NT2/D1 (cell line): ENCODE results near the gene HMGB1.

Experiments used
- DNase-seq: peaks from one replicate; pipeline ENCODE4 v3.0.0-alpha.2; 2011; ENCODE audit warnings: low read depth, low spot score
- H3K27me3 ChIP-seq: 2 replicates; pipeline ENCODE4 v1.6.0; 2011; ENCODE audit warnings: mild to moderate bottlenecking; ENCODE audit not compliant: insufficient read length, insufficient read depth
- H3K36me3 ChIP-seq: 2 replicates; pipeline ENCODE4 v1.6.1; 2011; ENCODE audit warnings: mild to moderate bottlenecking, low read length, mixed read lengths; ENCODE audit not compliant: insufficient read depth, insufficient read length
- H3K4me1 ChIP-seq: 2 replicates; pipeline ENCODE4 v1.5.1; 2011; ENCODE audit not compliant: insufficient read depth, insufficient read length
- H3K4me3 ChIP-seq: 2 replicates; pipeline ENCODE4 v1.5.1; 2011; ENCODE audit warnings: low read depth; ENCODE audit not compliant: insufficient read length
- H3K9ac ChIP-seq: 2 replicates; pipeline ENCODE4 v1.6.0; 2011; ENCODE audit warnings: low read depth; ENCODE audit not compliant: insufficient read length
- H3K9me3 ChIP-seq: 2 replicates; pipeline ENCODE4 v1.5.1; 2011; ENCODE audit warnings: mild to moderate bottlenecking, low read length; ENCODE audit not compliant: insufficient read depth
- SUZ12 ChIP-seq: IDR thresholded peaks from 2 replicates; pipeline ENCODE4 v1.6.1; 2011; ENCODE audit not compliant: insufficient read length, insufficient read depth; ENCODE audit errors: extremely low read depth
- YY1 ChIP-seq: IDR thresholded peaks from 2 replicates; pipeline ENCODE4 v1.6.1; 2011; ENCODE audit not compliant: insufficient read length, insufficient read depth
- ZNF274 ChIP-seq: IDR thresholded peaks from 2 replicates; pipeline ENCODE4 v1.6.1; 2011; ENCODE audit warnings: mild to moderate bottlenecking, low read depth, low read length

HMGB1 gene

GRCh38 chr13:30416471-30416870 is 49.3 kb downstream of the HMGB1 start:
- Histone ChIP-seq H3K36me3 (no peaks in the 10 kb centered on the region), H3K27me3 (peaks cover 8% of the 10 kb centered on the region), H3K4me3 (no peak overlapping the region), H3K9ac (no peak overlapping the region), H3K9me3 (no peaks in the 10 kb centered on the region), H3K4me1 (peaks cover 3% of the 10 kb centered on the region)
- DNase-seq = no peak
- TF ChIP-seq ZNF274 (no peak), YY1 (no peak), SUZ12 (no peak)

DNA sequence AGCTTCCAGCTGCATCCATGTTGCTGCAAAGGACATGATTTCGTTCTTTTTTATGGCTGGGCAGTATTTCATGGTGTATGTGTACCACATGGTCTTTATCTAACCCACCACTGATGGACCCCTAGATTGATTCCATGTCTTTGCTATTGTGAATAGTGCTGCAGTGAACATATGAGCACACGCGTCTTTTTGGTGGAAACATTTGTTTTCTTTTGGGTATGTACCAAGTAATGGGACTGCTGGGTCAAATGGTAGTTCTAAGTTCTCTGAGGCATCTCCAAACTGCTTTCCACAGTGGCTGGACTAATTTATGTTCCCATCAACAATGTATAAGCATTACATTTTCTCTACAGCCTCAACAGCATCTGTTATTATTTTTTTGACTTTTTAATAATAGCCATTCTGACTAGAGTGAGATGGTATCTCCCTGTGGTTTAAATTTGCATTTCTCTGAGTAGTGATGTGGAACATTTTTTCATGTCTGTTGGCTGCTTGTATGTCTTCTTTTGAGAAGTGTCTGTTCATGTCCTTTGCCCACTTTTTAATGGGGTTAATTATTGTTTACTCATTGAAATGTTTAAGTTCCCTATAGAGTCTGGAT is 50.2 kb downstream of the HMGB1 start:
- DNase-seq = no peak
- peaks cover 4% of the 10 kb centered on the region for H3K27me3 ChIP-seq
- H3K4me1 ChIP-seq = peaks cover 2% of the 10 kb centered on the region
- no peak overlapping the region for H3K9ac ChIP-seq
- no peak overlapping the region for H3K4me3 ChIP-seq
- H3K9me3 ChIP-seq = no peaks in the 10 kb centered on the region
- H3K36me3 ChIP-seq = no peaks in the 10 kb centered on the region
- TF ChIP-seq ZNF274 (no peak), YY1 (no peak), SUZ12 (no peak)

DNA sequence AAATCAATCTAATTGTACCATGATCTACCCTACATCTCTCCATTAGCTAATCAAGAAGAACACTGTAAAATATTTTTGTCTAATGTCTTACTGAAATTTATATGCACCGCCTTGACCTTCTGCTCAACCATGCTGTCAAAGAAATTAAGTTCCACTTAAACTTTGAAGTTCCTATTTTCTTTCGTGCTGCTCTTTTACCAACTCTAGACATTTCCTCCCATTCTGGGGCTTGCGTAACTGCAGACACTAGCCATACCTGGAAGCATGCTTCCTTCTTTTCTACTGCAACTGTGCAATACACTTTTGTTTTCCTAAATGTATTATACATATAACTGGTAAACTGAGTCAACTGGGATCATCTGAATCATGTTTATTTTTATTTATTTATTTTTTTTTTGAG is 51.9 kb downstream of the HMGB1 start:
- TF ChIP-seq ZNF274 (no peak), SUZ12 (no peak), YY1 (no peak)
- Histone ChIP-seq H3K36me3 (no peaks in the 10 kb centered on the region), H3K9me3 (peaks cover 4% of the 10 kb centered on the region; the same call in 1 of the 2 replicates), H3K4me3 (no peak overlapping the region), H3K4me1 (no peaks in the 10 kb centered on the region), H3K27me3 (no peaks in the 10 kb centered on the region), H3K9ac (no peak overlapping the region)
- no peak for DNase-seq

GRCh38 chr13:30412346-30412745 is 53.4 kb downstream of the HMGB1 start:
- Histone ChIP-seq H3K9me3 (peaks cover 14% of the 10 kb centered on the region; the same call in 1 of the 2 replicates), H3K27me3 (no peaks in the 10 kb centered on the region), H3K36me3 (no peaks in the 10 kb centered on the region), H3K9ac (no peak overlapping the region), H3K4me1 (no peaks in the 10 kb centered on the region), H3K4me3 (no peak overlapping the region)
- DNase-seq = no peak
- no peak for TF ChIP-seq SUZ12
- TF ChIP-seq ZNF274 = no peak
- TF ChIP-seq YY1 = no peak

- DNase-seq = no peak
- no peaks in the 10 kb centered on the region for H3K4me1 ChIP-seq
- no peak overlapping the region for H3K4me3 ChIP-seq
- H3K9me3 ChIP-seq = peaks cover 14% of the 10 kb centered on the region; the same call in 1 of the 2 replicates
- no peaks in the 10 kb centered on the region for H3K27me3 ChIP-seq
- TF ChIP-seq SUZ12 (no peak), YY1 (no peak), ZNF274 (no peak)
- no peak overlapping the region for H3K9ac ChIP-seq
- H3K36me3 ChIP-seq = no peaks in the 10 kb centered on the region
These were observed 55.0 kb downstream of the HMGB1 start for GRCh38 chr13:30410705-30411125.

DNA sequence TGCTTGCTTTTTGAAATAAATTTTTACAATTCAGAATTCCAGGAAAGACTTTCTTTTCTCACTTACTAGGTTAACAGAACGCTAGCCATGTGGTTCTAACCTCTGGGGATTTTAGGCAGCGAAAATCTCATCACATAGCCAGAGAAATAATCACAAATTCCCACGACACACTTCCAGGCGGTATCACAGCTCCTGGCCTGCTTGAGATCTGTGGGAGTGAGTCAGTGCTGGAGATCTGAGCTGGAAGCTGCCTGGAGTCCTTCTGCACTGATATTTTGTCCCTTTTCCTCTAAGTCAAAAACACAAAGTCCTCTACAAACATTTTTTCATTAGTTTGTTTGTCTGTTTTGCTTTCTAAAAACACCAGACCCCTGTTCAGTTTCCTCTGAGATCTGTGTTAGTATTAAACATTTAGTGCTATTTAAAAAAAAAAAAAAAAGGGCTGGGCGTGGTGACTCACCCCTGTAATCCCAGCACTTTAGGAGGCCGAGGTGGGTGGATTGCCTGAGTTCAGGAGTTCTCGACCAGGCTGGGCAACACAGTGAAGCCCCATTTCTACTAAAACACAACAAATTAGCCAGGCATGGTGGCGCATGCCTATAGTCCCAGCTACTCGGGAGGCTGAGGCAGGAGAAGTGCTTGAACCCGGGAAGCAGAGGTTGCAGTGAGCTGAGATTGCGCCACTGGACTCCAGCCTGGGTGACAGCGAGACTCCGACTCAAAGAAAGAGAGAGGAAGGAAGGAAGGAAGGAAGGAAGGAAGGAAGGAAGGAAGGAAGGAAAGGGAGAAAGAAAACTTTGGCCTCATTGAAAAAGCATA is 55.6 kb downstream of the HMGB1 start:
- Histone ChIP-seq H3K27me3 (no peaks in the 10 kb centered on the region), H3K9ac (no peak overlapping the region), H3K4me3 (no peak overlapping the region), H3K36me3 (no peaks in the 10 kb centered on the region), H3K9me3 (peaks cover 14% of the 10 kb centered on the region; the same call in 1 of the 2 replicates), H3K4me1 (no peaks in the 10 kb centered on the region)
- DNase-seq = no peak
- TF ChIP-seq SUZ12 (no peak), ZNF274 (no peak), YY1 (no peak)
